Mesendoderm (in vitro differentiated cells): ENCODE measurements around the gene GOLGA6C.
"Not testable (repeated sequence)": the region's sequence is repeated elsewhere in the genome, so short reads cannot be mapped to it uniquely, and the experiment has no call there.

ENCODE experiments used
- DNase-seq: peaks from one replicate; pipeline ENCODE4 v3.0.0; 2013
- H2AK5ac ChIP-seq: 2 replicates; pipeline ENCODE4 v1.6.1; 2013; ENCODE audit warnings: low read length, inconsistent platforms
- H2BK120ac ChIP-seq: 2 replicates; pipeline ENCODE4 v1.6.1; 2013; ENCODE audit warnings: low read depth, mild to moderate bottlenecking, low read length, moderate library complexity, mixed read lengths
- H2BK15ac ChIP-seq: replicated peaks from 2 replicates; pipeline ENCODE4 v1.6.1; 2013; ENCODE audit warnings: low read depth, mild to moderate bottlenecking, moderate library complexity
- H2BK5ac ChIP-seq: 2 replicates; pipeline ENCODE4 v1.6.1; 2013; ENCODE audit warnings: low read length, inconsistent platforms
- H3K18ac ChIP-seq: 2 replicates; pipeline ENCODE4 v1.6.1; 2013; ENCODE audit warnings: mild to moderate bottlenecking, low read length, mixed read lengths
- H3K23ac ChIP-seq: one replicate; pipeline ENCODE4 v1.6.1; 2013; ENCODE audit warnings: low read length
- H3K27ac ChIP-seq: 2 replicates; pipeline ENCODE4 v1.5.1; 2013; ENCODE audit warnings: low read depth, mild to moderate bottlenecking, inconsistent platforms, low read length, moderate library complexity
- H3K27me3 ChIP-seq: 2 replicates; pipeline ENCODE4 v1.6.1; 2013; ENCODE audit warnings: low read length, control low read depth, mild to moderate bottlenecking, inconsistent platforms; ENCODE audit not compliant: insufficient read depth, poor library complexity
- H3K36me3 ChIP-seq: 2 replicates; pipeline ENCODE4 v1.6.1; 2013; ENCODE audit warnings: low read length, inconsistent platforms; ENCODE audit not compliant: control insufficient read depth, insufficient read depth
- H3K4ac ChIP-seq: one replicate; pipeline ENCODE4 v1.6.1; 2013; ENCODE audit warnings: low read depth, mild to moderate bottlenecking, low read length, moderate library complexity
- H3K4me1 ChIP-seq: 2 replicates; pipeline ENCODE4 v1.6.1; 2013; ENCODE audit warnings: low read depth, low read length, inconsistent platforms; ENCODE audit not compliant: control insufficient read depth
- H3K4me2 ChIP-seq: 2 replicates; pipeline ENCODE4 v1.6.1; 2013; ENCODE audit warnings: low read length
- H3K4me3 ChIP-seq: 2 replicates; pipeline ENCODE4 v1.5.1; 2013; ENCODE audit warnings: mild to moderate bottlenecking, low read length
- H3K56ac ChIP-seq: one replicate; pipeline ENCODE4 v1.6.1; 2013; ENCODE audit warnings: low read length
- H3K79me1 ChIP-seq: 2 replicates; pipeline ENCODE4 v1.6.1; 2013; ENCODE audit warnings: low read length, inconsistent platforms
- H3K79me2 ChIP-seq: 2 replicates; pipeline ENCODE4 v1.6.1; 2013; ENCODE audit warnings: mild to moderate bottlenecking, low read length; ENCODE audit not compliant: control insufficient read depth, insufficient read depth
- H3K9ac ChIP-seq: 2 replicates; pipeline ENCODE4 v1.6.1; 2013; ENCODE audit warnings: low read length, inconsistent platforms
- H4K5ac ChIP-seq: one replicate; pipeline ENCODE4 v1.6.1; 2013; ENCODE audit warnings: low read length
- H4K8ac ChIP-seq: one replicate; pipeline ENCODE4 v1.6.1; 2013; ENCODE audit warnings: low read depth, mild to moderate bottlenecking, control low read depth, low read length, moderate library complexity
- WGBS: extraction: QIAGEN DNeasy Blood & Tissue Kit; methylation state at CpG from one replicate; pipeline ENCODE4 v1.1.7; 2013; ENCODE audit warnings: low lambda C conversion rate, missing lambda C conversion rate; ENCODE audit not compliant: insufficient coverage; ENCODE audit errors: extremely low coverage; 5-methylcytosine and 5-hydroxymethylcytosine counted together

The GOLGA6C gene

GRCh38 chr15:75258620-75259343 is 648 bp downstream of the GOLGA6C start:
- H3K4me2 ChIP-seq, H2BK15ac ChIP-seq, H3K36me3 ChIP-seq, H4K8ac ChIP-seq, H3K79me2 ChIP-seq, H3K4me3 ChIP-seq, DNase-seq, H3K18ac ChIP-seq, H2BK5ac ChIP-seq, H3K27me3 ChIP-seq, H3K9ac ChIP-seq, H2BK120ac ChIP-seq, H4K5ac ChIP-seq, H3K79me1 ChIP-seq, H3K4me1 ChIP-seq, H2AK5ac ChIP-seq, H3K23ac ChIP-seq, H3K27ac ChIP-seq, H3K4ac ChIP-seq, H3K56ac ChIP-seq: not testable (repeated sequence)
- no CpG with 5 or more reads among the region's 16 CpGs for WGBS

- not testable (repeated sequence) for H4K5ac ChIP-seq, H3K36me3 ChIP-seq, H3K79me2 ChIP-seq, H2BK120ac ChIP-seq, H4K8ac ChIP-seq, H2BK5ac ChIP-seq, H3K4ac ChIP-seq, H3K4me2 ChIP-seq, H2AK5ac ChIP-seq, H3K56ac ChIP-seq, H3K79me1 ChIP-seq, H3K27ac ChIP-seq, H2BK15ac ChIP-seq, H3K9ac ChIP-seq, DNase-seq, H3K27me3 ChIP-seq, H3K4me1 ChIP-seq, H3K4me3 ChIP-seq, H3K23ac ChIP-seq, H3K18ac ChIP-seq
- WGBS: no CpG with 5 or more reads among the region's 3 CpGs
These were observed 1.7 kb downstream of the GOLGA6C start for GRCh38 chr15:75259873-75260272.

DNA sequence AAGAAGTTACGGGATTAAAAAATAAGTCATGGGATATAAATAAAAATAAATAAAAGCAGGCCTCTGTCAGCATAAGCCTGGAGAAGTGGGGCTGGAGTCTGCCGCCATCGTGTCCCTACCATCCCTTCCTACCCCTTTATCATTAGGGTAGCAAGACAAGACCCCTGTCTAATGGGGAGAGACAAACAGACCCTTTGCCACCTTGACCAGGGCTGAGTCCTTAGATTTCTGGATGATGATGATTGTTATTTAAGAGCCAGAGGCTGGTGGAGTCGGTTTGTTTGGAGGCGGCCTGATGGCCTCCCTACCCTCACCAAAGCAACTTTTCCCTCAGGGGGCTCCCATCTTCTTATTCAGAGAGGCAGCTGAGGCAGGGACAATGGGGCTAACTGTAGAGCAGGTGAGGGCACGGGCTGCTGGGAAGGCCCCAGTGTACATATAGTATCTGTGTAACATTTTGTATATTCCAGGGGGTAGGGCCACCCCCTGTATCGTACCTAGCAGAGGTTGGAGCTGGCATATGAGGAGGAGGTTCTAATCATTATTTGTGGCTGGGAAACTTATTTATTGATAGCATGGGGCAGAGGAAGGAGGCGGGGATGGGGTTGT is 15.7 kb downstream of the GOLGA6C start:
- not testable (repeated sequence) for H3K56ac ChIP-seq, DNase-seq, H3K27ac ChIP-seq

DNA sequence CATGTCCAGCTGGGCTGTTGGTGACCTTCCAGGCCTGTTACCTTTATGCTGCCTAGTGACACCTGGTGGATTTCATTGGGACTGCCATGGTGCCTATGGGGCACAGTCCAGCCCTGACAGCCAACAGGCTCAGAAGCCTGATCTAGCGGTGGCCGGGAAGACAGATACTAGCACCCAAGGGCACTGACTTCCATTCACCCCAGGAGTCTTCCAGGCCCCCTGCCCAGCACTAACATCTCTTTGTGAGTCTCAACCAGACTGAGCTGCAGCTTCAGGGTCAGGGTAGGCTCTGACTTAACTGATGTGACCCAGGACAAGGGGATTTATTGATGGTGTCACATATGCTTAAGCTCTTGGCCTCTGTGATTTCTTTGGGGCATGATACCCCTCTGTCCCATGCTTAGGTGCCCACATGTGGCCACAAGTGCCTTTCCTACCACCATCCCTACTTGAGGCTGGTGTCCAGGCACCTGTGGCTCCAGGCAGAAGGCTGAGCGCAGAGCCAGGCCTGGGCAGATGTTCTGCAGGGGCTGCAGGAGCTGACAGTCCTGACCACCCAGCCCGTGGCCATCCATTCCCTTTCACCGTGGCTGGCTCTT is 16.5 kb downstream of the GOLGA6C start:
- H3K4me2 ChIP-seq, H3K27ac ChIP-seq: not testable (repeated sequence)
- DNase-seq: peak; percentile 20

More for the DNA sequence above, 15.7 kb downstream of the GOLGA6C start:
- not testable (repeated sequence) for H2BK15ac ChIP-seq, H3K36me3 ChIP-seq, H3K4me3 ChIP-seq, H2AK5ac ChIP-seq, H3K18ac ChIP-seq, H3K4me2 ChIP-seq, H3K4me1 ChIP-seq, H3K4ac ChIP-seq, H3K27me3 ChIP-seq, H2BK5ac ChIP-seq, H3K23ac ChIP-seq, H4K8ac ChIP-seq, H3K79me1 ChIP-seq, H4K5ac ChIP-seq, H3K9ac ChIP-seq, H3K79me2 ChIP-seq, H2BK120ac ChIP-seq
- WGBS: no CpG with 5 or more reads among the region's 8 CpGs

GRCh38 chr15:75275617-75276016 is 17.5 kb downstream of the GOLGA6C start:
- not testable (repeated sequence) for H3K27me3 ChIP-seq, H2BK5ac ChIP-seq, H4K8ac ChIP-seq, H3K4me1 ChIP-seq, H3K56ac ChIP-seq, H3K9ac ChIP-seq, H3K4ac ChIP-seq, H3K23ac ChIP-seq, H3K36me3 ChIP-seq, H2BK120ac ChIP-seq, H3K4me2 ChIP-seq, H3K18ac ChIP-seq, H2BK15ac ChIP-seq, DNase-seq, H3K79me1 ChIP-seq, H3K4me3 ChIP-seq, H3K27ac ChIP-seq, H4K5ac ChIP-seq, H2AK5ac ChIP-seq, H3K79me2 ChIP-seq
- WGBS: no CpG with 5 or more reads among the region's 3 CpGs

More for the DNA sequence above, 16.5 kb downstream of the GOLGA6C start:
- H4K5ac ChIP-seq, H2BK120ac ChIP-seq, H3K4me1 ChIP-seq, H3K36me3 ChIP-seq, H2AK5ac ChIP-seq, H3K4ac ChIP-seq, H2BK5ac ChIP-seq, H3K9ac ChIP-seq, H4K8ac ChIP-seq, H3K79me1 ChIP-seq, H3K4me3 ChIP-seq, H3K23ac ChIP-seq, H2BK15ac ChIP-seq, H3K27me3 ChIP-seq, H3K18ac ChIP-seq, H3K79me2 ChIP-seq, H3K56ac ChIP-seq: not testable (repeated sequence)
- WGBS: no CpG with 5 or more reads among the region's 5 CpGs
